HL-60 (cell line): ENCODE results near the gene GTPBP4.
A peak's percentile ranks its signal among the peaks of the same experiment; 100 is the strongest.

Source experiments
- DNase-seq, 2 experiments: peaks; one replicate each; pipeline ENCODE4 v3.0.0-alpha.2; 2010 to 2020; ENCODE audit warnings: low read depth in 1 of 2, low spot score in 1 of 2
- H3K27ac ChIP-seq: fragments of 250-450 bp; sonication (Bioruptor Pico); replicated peaks from 2 replicates; pipeline ENCODE4 v1.5.1; 2020; ENCODE audit warnings: mild to moderate bottlenecking, moderate library complexity
- H3K27me3 ChIP-seq: fragments of 250-450 bp; sonication (Bioruptor Pico); 2 replicates; pipeline ENCODE4 v1.5.1; 2021; ENCODE audit warnings: mild to moderate bottlenecking, moderate library complexity; ENCODE audit not compliant: insufficient read depth, poor library complexity, severe bottlenecking
- H3K4me3 ChIP-seq: replicated peaks from 2 replicates; pipeline ENCODE4 v1.5.1; 2011; ENCODE audit warnings: mild to moderate bottlenecking, control low read depth, low read length; ENCODE audit not compliant: insufficient read depth
- CTCF ChIP-seq: IDR thresholded peaks from one replicate; pipeline ENCODE4 v1.5.1; 2011; ENCODE audit warnings: low read length, control low read depth, inconsistent platforms; ENCODE audit not compliant: insufficient read depth
- GABPA ChIP-seq: IDR thresholded peaks from 2 replicates; pipeline ENCODE4 v1.6.1; 2012; ENCODE audit warnings: low read depth
- POLR2AphosphoS5 ChIP-seq: IDR thresholded peaks from 2 replicates; pipeline ENCODE4 v1.6.1; 2012; ENCODE audit warnings: low read depth
- REST ChIP-seq: IDR thresholded peaks from 2 replicates; pipeline ENCODE4 v1.6.1; 2012; ENCODE audit warnings: low read depth; ENCODE audit not compliant: insufficient replicate concordance
- SPI1 ChIP-seq: IDR thresholded peaks from 2 replicates; pipeline ENCODE4 v1.6.1; 2012; ENCODE audit warnings: low read depth, mild to moderate bottlenecking, borderline replicate concordance

GTPBP4 gene

GRCh38 chr10:985361-985760, 2.9 kb upstream of the GTPBP4 start:
- no peak overlapping the region for H3K27ac ChIP-seq
- H3K4me3 ChIP-seq: no peak overlapping the region
- TF ChIP-seq REST (no peak), POLR2AphosphoS5 (no peak), SPI1 (no peak)
- DNase-seq: no peak
- no peaks in the 10 kb centered on the region for H3K27me3 ChIP-seq

GRCh38 chr10:986137-986825, 2.0 kb upstream of the GTPBP4 start:
- DNase-seq: no peak

GRCh38 chr10:986881-987619, 1.2 kb upstream of the GTPBP4 start:
- Histone ChIP-seq H3K4me3 (peak overlapping the region; percentile 77), H3K27me3 (no peaks in the 10 kb centered on the region), H3K27ac (peak overlapping the region; percentile 91)
- no peak for DNase-seq
- TF ChIP-seq SPI1 (peak; percentile 87), GABPA (no peak)

More at GRCh38 chr10:986137-986825, 2.0 kb upstream of the GTPBP4 start:
- TF ChIP-seq CTCF (no peak), SPI1 (no peak), REST (no peak), GABPA (no peak), POLR2AphosphoS5 (no peak)
- no peaks in the 10 kb centered on the region for H3K27me3 ChIP-seq
- no peak overlapping the region for H3K27ac ChIP-seq
- H3K4me3 ChIP-seq: no peak overlapping the region

- DNase-seq: no peak
- peak overlapping the region; percentile 91 for H3K27ac ChIP-seq
- peak overlapping the region; percentile 77 for H3K4me3 ChIP-seq
- TF ChIP-seq CTCF (no peak), REST (no peak), GABPA (no peak), POLR2AphosphoS5 (no peak), SPI1 (no peak)
- H3K27me3 ChIP-seq: no peaks in the 10 kb centered on the region
Measured at GRCh38 chr10:987620-987869, 689 bp upstream of the GTPBP4 start.
